ENCODE results near the gene CWH43.
"Not testable (repeated sequence)": the region's sequence is repeated elsewhere in the genome, so short reads cannot be mapped to it uniquely, and the experiment has no call there.

- TF ChIP-seq CTCF, POLR2A (IDR thresholded peaks at IDR 0.05): not testable (repeated sequence)
These were observed 2.1 kb upstream of the CWH43 start for GRCh38 chr4:48984005-48984404.

Measured in uterus (tissue), 2 donors.